HG02588 (cell line): ENCODE results near the gene POLR2J3.
"Not testable (repeated sequence)": the region's sequence is repeated elsewhere in the genome, so short reads cannot be mapped to it uniquely, and the experiment has no call there.

Experiments
- ATAC-seq: cut with Tn5 transposase; IDR thresholded peaks from one replicate; pipeline ENCODE4 v1.9.1; 2021; ENCODE audit warnings: mild to moderate bottlenecking, moderate library complexity; ENCODE audit not compliant: unreplicated experiment

POLR2J3 gene

DNA sequence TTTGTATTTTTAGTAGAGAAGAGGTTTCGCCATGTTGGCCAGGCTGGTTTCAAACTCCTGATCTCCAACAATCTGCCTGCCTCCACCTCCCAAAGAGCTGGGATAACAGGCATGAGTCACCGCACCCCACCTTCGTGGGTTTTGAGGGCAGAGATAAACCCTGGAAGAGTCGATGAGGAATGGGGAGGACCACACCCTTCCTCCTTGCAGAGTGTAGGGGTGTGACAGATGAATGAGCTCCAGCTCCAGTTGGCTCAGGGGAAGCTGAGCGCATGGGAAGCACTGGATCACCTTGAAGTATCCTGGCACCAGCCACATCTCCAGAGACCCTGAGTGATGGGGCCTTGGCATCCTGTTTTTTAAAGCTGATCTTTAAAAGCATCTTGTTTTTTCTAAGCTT lies 11.1 kb upstream of the POLR2J3 start:
- not testable (repeated sequence) for ATAC-seq

- ATAC-seq = not testable (repeated sequence)
Observed at GRCh38 chr7:102581722-102582121, 9.3 kb upstream of the POLR2J3 start.

- ATAC-seq = not testable (repeated sequence)
Observed at GRCh38 chr7:102578486-102578885, 6.1 kb upstream of the POLR2J3 start.

GRCh38 chr7:102577315-102578240 lies 5.2 kb upstream of the POLR2J3 start:
- ATAC-seq = not testable (repeated sequence)

DNA sequence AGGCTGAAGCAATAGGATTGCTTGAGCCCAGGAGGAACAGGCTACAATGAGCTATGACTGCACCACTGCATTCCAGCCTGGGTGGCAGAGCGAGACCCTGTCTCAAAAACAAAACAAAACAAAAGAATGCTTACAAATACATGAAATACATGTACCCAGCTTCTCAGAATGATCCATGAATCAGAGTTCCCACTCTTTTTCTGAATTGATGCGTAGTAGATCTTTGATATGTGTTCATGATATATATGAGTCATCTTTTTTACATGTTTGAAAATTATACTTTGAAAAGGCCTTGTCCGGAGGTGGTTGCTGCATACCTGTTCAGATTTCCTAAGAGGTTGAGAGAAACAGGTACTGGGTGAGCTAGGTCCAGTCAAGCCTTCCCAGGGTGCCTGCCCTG lies 4.0 kb upstream of the POLR2J3 start:
- ATAC-seq = not testable (repeated sequence)

GRCh38 chr7:102574607-102575006 lies 2.2 kb upstream of the POLR2J3 start:
- not testable (repeated sequence) for ATAC-seq

GRCh38 chr7:102568620-102569019 lies 3.8 kb downstream of the POLR2J3 start:
- ATAC-seq = not testable (repeated sequence)

DNA sequence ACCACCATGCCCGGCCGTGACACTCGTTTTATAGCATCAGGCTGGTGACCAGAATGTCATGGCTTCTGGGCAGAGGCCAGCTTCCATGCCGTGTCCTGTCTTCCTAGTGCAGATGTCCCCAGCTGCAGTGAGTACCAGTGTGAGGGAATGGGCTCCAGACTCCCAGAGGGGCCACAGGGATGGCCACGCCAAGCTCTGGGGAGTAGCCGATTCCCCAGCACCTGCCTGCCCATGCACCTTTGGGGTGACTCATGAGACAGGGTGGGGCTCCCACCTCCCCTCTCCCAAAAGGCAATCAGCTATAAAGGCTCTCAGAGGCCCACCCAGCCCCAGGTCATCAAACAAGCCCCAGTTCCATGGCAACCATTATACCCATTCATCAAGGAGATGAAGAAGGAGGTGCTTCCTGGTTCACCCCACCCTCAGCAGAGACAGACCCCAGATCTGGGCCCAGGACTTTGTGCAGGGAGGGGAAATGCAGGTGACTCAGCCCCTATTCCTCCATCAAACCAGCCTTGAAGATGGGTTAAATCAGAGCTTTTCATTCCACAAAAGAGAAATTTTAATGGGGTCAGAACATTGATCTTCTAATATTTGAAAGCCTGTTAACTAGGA lies 21.5 kb downstream of the POLR2J3 start, which contains the start of gene SPDYE2:
Gene SPDYE2 (plus strand): TSS at position 419 of the 615 bp plus-strand sequence. CDS start 2,030 bp downstream, outside the sequence.
- not testable (repeated sequence) for ATAC-seq

- ATAC-seq = peak; percentile 75
Observed at GRCh38 chr7:102546353-102546752, 26.0 kb downstream of the POLR2J3 start.

DNA sequence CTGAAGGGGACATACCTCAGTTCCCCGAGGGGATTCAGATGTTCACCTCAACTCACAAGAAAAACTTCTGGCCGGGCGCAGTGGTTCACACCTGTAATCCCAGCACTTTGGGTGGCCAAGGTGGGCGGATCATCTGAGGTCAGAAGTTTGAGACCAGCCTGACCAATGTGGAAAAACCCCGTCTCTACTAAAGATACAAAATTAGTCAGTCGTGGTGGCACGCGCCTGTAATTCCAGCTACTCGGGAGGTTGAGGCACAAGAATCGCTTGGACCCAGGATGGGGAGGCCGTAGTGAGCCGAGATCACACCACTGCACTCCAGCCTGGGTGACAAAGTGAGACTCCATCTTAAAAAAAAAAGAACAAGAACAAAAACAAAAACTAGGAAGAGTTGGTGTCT lies 27.1 kb downstream of the POLR2J3 start:
- ATAC-seq = not testable (repeated sequence)

GRCh38 chr7:102544372-102544771 lies 28.0 kb downstream of the POLR2J3 start:
- ATAC-seq = not testable (repeated sequence)

DNA sequence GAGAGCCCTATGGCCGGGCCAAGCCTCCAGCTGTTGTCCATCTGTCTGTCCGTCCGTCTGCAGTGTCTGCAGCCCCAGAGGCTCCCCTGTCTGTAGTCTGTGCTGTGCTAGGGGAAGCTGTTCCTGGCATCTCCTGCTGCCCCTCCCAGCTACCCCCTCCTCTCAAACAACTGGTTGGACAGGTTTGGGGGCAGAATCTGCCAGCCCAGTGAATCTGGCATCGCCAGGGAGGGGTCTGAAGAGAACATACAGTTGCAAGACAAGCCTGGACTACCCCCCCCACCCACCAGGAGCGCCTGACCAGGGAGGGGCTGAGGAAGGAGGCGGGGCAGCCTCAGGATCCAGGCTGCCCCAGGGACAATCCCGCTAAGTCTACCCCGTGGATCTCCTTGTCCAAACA lies 28.8 kb downstream of the POLR2J3 start, which contains the start of gene UPK3BL2:
Gene UPK3BL2 (minus strand): TSS at position 101 of the 400 bp plus-strand sequence. CDS start 60 bp downstream, at position 41.
- not testable (repeated sequence) for ATAC-seq

DNA sequence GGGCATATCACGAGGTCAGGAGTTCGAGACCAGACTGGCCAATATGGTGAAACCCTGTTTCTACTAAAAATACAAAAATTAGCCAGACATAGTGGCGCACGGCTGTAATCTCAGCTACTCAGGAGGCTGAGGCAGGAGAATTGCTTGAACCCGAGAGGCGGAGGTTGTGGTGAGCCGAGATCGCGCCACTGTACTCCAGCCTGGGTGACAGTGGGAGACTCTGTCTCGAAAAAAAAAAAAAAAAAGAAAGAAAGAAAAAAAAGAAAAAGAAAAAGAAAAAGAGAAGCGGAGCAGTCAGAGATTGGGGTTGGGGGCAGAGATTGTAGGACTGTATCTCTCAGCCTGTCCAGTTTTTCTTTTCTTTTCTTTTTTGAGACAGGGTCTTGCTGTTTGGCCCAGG lies 29.6 kb downstream of the POLR2J3 start:
- not testable (repeated sequence) for ATAC-seq

- ATAC-seq = not testable (repeated sequence)
Observed at GRCh38 chr7:102542083-102542482, 30.3 kb downstream of the POLR2J3 start.

GRCh38 chr7:102540604-102541003 lies 31.8 kb downstream of the POLR2J3 start:
- not testable (repeated sequence) for ATAC-seq

DNA sequence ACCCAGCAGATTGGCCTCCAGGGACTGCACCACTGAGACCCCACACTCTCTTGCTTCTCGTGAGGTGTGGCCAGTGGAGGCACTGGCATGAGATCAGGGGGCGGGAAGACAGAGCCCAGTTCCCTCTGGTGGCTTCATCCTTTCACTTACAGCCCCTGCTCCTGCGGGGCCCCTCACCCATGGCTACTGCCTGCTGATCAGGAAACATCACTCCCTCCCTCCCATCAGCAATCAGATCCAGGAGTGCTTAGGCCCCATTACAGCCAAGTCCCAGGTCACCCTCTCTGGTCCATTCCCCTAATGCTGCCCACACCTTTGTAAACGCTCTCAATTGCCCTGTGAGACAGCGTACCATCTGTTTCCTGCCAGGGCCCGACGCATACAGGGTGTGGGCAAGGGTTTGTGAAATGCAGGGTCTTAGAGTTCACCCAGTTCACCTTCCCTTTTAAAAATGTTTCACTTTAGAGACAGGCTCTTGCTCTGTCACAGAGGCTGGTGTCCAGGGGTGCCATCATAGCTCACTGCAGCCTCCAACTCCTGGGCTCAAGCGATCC lies 37.2 kb downstream of the POLR2J3 start:
- ATAC-seq = not testable (repeated sequence)

DNA sequence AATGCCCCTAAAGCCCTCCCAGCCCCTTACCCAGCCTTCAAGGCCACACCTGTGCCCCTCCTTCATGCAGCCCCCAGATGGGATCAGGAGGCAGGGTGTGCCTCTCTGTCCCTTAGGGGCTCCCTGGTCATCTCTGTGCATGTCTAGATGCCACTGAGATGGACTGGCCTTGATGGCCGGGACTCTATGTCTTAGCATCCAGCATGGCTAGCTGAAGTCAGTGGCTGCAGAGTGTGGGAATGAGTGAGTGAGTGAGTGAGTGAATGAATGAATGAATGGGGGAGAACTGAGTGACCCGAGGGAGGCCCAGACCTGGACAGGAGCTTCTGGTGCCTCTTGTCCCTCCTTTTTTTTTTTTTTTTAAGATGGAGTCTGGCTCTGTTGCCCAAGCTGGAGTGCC lies 40.3 kb downstream of the POLR2J3 start:
- not testable (repeated sequence) for ATAC-seq

DNA sequence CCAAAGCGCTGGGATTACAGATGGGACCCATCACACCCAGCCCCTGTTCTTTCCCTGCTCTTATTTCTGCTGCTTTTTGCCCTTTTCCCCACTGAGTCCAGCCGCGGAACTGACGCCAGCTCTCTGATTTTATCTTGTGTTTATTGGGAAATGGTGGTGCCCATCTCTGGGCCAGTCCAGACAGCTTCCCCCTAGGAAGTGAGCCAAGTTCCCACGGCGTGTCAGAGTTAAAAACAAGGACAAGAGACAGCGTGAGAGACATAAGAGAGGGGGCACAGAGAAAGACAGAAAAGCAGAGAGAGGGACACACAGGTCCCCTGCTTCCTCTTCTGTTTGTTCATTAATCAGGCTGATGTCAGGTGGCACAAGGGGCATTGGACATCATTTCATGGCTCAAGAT lies 40.8 kb downstream of the POLR2J3 start:
- ATAC-seq = not testable (repeated sequence)

DNA sequence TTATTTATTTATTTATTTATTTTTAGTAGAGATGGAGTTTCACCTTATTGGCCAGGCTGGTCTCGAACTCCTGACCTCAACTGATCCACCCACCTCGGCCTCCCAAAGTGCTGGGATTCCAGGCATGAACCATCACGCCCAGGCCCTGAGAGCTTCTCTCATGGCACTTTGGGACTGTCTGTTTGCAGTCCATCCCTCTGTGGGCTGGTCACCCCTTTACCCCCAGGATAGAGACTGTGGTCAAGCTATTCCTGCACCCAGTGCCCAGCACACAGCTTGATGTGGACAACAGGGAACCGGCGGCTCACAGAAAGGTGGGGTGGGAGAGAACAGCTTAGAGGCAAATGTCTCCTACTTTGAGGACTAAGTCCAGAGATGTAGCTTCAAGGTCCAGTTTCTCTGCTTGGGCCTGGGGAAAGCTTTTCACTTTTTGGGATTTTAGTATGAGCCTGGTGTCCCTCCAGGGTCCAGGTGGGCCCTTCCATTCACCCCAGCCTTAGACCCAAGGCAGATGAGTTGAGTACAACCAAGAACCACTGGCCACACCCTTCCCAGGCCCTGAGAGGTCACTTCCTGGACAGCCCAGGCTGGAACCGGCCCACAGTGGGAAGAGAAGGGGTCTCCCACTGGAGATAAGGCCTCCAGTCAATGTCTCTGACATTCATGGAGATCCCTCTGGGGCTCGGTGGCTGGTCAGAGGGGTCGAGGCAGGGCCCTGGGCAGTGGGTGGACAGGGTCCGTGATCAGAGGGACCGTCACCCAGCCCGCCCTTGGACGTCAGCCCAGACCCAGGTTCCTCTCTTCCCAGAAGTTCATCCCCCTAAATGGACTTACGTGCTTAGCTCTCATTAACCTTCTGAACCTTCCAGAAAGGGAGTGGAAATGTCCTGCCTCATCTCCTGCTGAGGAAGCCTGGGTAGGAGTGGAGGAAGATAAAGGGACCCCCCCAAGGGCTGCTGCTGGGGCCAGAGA lies 44.3 kb downstream of the POLR2J3 start:
- ATAC-seq = not testable (repeated sequence)

- not testable (repeated sequence) for ATAC-seq
Observed at GRCh38 chr7:102527182-102527581, 45.2 kb downstream of the POLR2J3 start.
